Stimulated activated CD4-positive, alpha-beta T cell treated with anti-CD3 and anti-CD28 coated beads, Interleukin-12 subunit alpha, Interleukin-12 subunit beta, amount 100 ng/mL, for 48 hours (primary cell): ENCODE data around the gene MRPL43.

Experiments
- DNase-seq, 3 donors: peaks; one replicate each; pipeline ENCODE4 v3.0.0-alpha.2; 2020; ENCODE audit warnings: low read depth in 2 of 3, low spot score in 1 of 3

Gene MRPL43

DNA sequence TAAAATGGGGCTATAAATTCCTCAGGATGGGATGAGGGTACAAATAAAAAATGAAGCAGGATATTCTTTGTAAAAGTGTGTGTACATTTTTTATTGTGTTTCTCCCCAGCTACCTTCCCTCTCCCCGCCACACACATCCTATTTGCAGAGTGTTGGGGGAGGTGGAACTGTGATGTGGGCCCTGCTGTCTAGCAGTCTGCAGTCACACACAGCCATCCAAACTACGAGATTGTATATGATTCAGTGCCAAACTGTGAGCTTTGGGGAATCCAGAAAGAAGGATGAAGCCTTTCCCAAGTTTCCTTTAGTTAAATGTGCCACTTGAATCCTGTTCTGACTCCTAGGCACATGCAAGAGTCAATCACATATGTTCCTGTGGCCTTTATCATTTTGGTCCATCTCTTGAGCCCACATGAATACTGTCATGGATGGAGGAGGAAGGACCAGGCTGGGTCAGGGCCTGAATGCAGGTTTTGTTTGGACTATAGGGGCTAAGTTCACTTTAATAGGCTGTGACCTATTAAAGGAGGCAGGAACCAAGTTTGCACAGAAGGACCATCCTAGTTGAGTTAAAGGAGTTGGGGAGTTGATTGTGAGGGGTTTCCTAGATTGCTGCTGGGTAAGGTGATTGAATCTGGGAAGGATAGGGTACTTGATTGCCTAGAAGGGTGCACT is 19.1 kb downstream of the MRPL43 start:
- DNase-seq, result no peak

GRCh38 chr10:100967332-100967731 is 20.0 kb downstream of the MRPL43 start:
- no peak for DNase-seq

DNA sequence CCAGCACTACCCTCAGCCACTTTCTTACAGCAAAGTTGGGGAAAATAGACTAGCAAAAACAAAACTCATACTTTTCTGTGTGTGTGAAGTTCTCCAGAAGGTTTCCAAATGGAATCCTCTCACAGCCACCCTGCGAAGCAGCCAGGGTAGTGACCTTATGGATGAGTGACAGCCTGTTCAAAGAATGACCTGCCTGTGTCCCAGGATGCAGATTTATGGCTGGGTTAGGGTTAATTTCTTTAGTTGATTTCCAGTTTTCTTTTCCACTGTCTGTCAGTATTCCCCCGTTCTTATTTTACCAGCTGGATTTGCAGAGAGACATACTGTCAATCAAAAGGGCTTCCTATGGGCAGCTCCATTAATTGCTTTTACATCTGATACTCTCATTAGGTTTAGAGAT is 20.4 kb downstream of the MRPL43 start:
- no peak for DNase-seq

DNA sequence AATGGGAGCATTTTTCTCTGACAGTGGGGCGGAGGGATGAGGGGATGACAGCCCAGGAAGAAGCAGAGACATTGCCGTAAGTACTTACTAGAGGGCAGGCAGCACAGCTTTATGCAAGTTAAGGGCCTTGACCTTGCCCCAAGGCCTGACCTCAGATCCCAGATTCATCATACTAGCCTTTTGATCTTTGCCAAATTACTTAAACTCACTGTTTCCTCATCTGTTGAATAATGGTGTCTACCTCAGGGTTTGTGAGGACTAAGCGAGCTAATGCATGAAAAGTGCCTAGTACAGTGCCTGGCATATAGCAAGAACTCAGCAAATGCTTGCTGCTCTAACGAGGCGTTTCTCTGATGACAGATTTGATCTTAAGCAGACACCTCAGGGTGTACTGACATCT is 21.5 kb downstream of the MRPL43 start:
- no peak for DNase-seq

- DNase-seq, result no peak
Observed at GRCh38 chr10:100963826-100964225, 23.5 kb downstream of the MRPL43 start.

- DNase-seq, result no peak
Observed at GRCh38 chr10:100962351-100963080, 24.8 kb downstream of the MRPL43 start.

DNA sequence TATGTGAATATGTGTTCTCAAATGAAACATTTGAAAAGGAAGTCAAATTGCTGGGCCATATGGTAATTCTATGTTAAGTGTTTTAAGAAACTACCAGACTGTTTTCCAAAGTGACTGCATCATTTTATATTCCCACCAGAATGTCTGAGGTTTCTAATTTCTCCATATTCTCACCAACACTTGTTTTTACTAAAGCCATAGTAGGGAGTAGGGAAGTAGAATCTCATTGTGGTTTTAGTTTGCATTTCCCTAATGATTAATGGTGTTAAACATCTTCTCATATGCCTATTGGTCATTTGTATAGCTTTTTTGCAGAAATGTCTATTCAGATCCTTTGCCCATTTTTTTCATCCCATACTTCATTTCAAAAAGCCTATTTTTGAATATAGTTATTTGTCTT is 27.0 kb downstream of the MRPL43 start:
- no peak for DNase-seq

DNA sequence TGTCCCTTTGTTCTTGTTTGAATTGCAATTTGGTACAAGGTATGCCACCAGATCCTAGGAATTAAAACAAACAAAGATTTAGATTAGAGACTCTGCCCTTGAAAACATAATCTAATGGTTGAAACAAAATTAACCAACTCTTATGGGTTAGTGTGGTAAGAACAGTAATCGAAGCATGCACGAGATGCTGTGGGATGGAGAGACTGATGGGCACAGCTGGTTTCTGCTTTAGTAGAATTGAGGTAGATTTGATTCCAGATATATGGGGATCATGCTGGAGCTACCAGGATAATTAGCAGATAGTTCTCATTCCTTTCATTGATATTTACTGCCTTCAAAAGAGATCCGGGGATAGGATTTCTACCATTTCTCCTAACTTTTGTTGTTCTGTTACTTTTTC is 38.4 kb downstream of the MRPL43 start:
- DNase-seq, result no peak

DNA sequence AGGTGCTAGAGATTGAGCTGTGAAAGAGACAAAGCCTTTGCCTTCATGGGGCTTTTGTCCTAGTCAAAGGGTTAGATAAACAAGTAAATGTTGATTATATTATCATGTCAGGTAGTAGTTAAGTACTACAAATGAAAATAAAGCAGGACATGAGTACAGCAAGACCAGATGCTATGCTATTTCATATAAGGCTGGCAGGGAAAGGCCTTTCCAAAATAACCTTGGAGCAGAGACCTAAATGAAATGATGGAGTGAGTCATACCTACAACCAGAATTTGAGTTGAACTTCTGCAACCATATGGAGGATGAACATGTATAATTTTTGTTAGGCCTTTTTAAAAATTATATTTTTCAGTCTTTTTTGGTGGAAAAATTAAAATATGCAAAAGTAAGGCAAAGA is 41.5 kb downstream of the MRPL43 start:
- no peak for DNase-seq

GRCh38 chr10:100943508-100943907 is 43.8 kb downstream of the MRPL43 start:
- no peak for DNase-seq

- no peak for DNase-seq
Observed at GRCh38 chr10:100942229-100942628, 45.1 kb downstream of the MRPL43 start.

- DNase-seq, result no peak
Observed at GRCh38 chr10:100939763-100940344, 47.4 kb downstream of the MRPL43 start.
